HEK293 (cell line): ENCODE results near the gene CLK4.
A peak's percentile ranks its signal among the peaks of the same experiment; 100 is the strongest.

Experiments used
- CTCF ChIA-PET: fragments of 350-600 bp; formaldehyde crosslinking; extraction: SDS; loops from one replicate; lab custom pipeline; 2021; ENCODE audit warnings: antibody characterized with exemption; lab: Yijun Ruan, JAX
- POLR2A ChIA-PET: fragments of 300-600 bp; formaldehyde crosslinking; extraction: SDS; loops from one replicate; lab custom pipeline; 2020; ENCODE audit warnings: antibody characterized with exemption, inconsistent platforms; lab: Yijun Ruan, JAX
- H3K27ac ChIP-seq: fragments of 200-500 bp; sonication (Bioruptor generic); 2 replicates; pipeline ENCODE4 v1.5.1; 2014; ENCODE audit warnings: low read depth, low read length, control low read depth, inconsistent platforms; ENCODE audit errors: extremely low read depth
- H3K36me3 ChIP-seq, 2 experiments: fragments of 200-500 bp in 1 of 2; sonication (Bioruptor generic) in 1 of 2; 1 replicate in 1 of 2; 2 replicates in 1 of 2; pipeline ENCODE4 v1.5.1; 2014 to 2017; ENCODE audit warnings: inconsistent platforms in 2 of 2, low read length in 2 of 2; ENCODE audit not compliant: control insufficient read depth in 2 of 2, insufficient read depth in 1 of 2
- H3K4me1 ChIP-seq: fragments of 200-500 bp; sonication (Bioruptor generic); 2 replicates; pipeline ENCODE4 v1.5.1; 2014; ENCODE audit warnings: mild to moderate bottlenecking, low read length, inconsistent platforms; ENCODE audit not compliant: control insufficient read depth, insufficient read depth
- H3K4me3 ChIP-seq: 2 replicates; pipeline ENCODE4 v1.5.1; 2011; ENCODE audit warnings: low read depth, mild to moderate bottlenecking, control low read depth, low read length, moderate library complexity
- H3K9me3 ChIP-seq: fragments of 200-500 bp; sonication (Bioruptor generic); 2 replicates; pipeline ENCODE4 v1.5.1; 2014; ENCODE audit warnings: low read depth, low read length, inconsistent platforms; ENCODE audit not compliant: control insufficient read depth, insufficient read depth
- BCL6B ChIP-seq: fragments of 450-650 bp; formaldehyde crosslinking; IDR thresholded peaks from 2 replicates; pipeline ENCODE4 v1.5.1; 2017; ENCODE audit warnings: missing biosample characterization, missing genetic modification characterization
- INSM2 ChIP-seq: fragments of 450-650 bp; formaldehyde crosslinking; IDR thresholded peaks from 2 replicates; pipeline ENCODE4 v1.5.1; 2016; ENCODE audit warnings: missing biosample characterization, missing genetic modification characterization
- OSR2 ChIP-seq: fragments of 450-650 bp; formaldehyde crosslinking; IDR thresholded peaks from 2 replicates; pipeline ENCODE4 v1.5.1; 2016; ENCODE audit warnings: missing biosample characterization, missing genetic modification characterization
- REPIN1 ChIP-seq: fragments of 450-650 bp; formaldehyde crosslinking; IDR thresholded peaks from 2 replicates; pipeline ENCODE4 v1.5.1; 2017; ENCODE audit warnings: missing biosample characterization, missing genetic modification characterization, low read depth
- SETDB1 ChIP-seq: IDR thresholded peaks from one replicate; pipeline ENCODE4 v1.6.1; 2017; ENCODE audit warnings: mild to moderate bottlenecking, low read length, moderate library complexity, mixed read lengths; ENCODE audit not compliant: insufficient read length
- TRIM28 ChIP-seq: IDR thresholded peaks from 2 replicates; pipeline ENCODE4 v1.6.1; 2011; ENCODE audit warnings: low read length, control low read depth, borderline replicate concordance
- WT1 ChIP-seq: fragments of 450-650 bp; formaldehyde crosslinking; IDR thresholded peaks from 2 replicates; pipeline ENCODE4 v1.5.1; 2016; ENCODE audit warnings: missing biosample characterization, missing genetic modification characterization
- YY1 ChIP-seq: fragments of 450-650 bp; formaldehyde crosslinking; IDR thresholded peaks from 2 replicates; pipeline ENCODE4 v1.5.1; 2018; ENCODE audit warnings: missing biosample characterization, missing genetic modification characterization
- ZBTB48 ChIP-seq: fragments of 450-650 bp; formaldehyde crosslinking; IDR thresholded peaks from 2 replicates; pipeline ENCODE4 v1.5.1; 2016; ENCODE audit warnings: missing biosample characterization, missing genetic modification characterization
- ZBTB6 ChIP-seq: fragments of 450-650 bp; formaldehyde crosslinking; IDR thresholded peaks from 2 replicates; pipeline ENCODE4 v1.5.1; 2017; ENCODE audit warnings: missing biosample characterization, missing genetic modification characterization
- ZNF10 ChIP-seq: fragments of 450-650 bp; formaldehyde crosslinking; IDR thresholded peaks from 2 replicates; pipeline ENCODE4 v1.5.1; 2017; ENCODE audit warnings: missing biosample characterization, missing genetic modification characterization
- ZNF132 ChIP-seq: fragments of 450-650 bp; formaldehyde crosslinking; IDR thresholded peaks from 2 replicates; pipeline ENCODE4 v1.5.1; 2017; ENCODE audit warnings: missing biosample characterization, missing genetic modification characterization, borderline replicate concordance
- ZNF155 ChIP-seq: fragments of 450-650 bp; formaldehyde crosslinking; IDR thresholded peaks from 2 replicates; pipeline ENCODE4 v1.5.1; 2016; ENCODE audit warnings: missing biosample characterization, missing genetic modification characterization
- ZNF394 ChIP-seq: fragments of 450-650 bp; formaldehyde crosslinking; IDR thresholded peaks from 2 replicates; pipeline ENCODE4 v1.5.1; 2016; ENCODE audit warnings: missing biosample characterization, missing genetic modification characterization, mild to moderate bottlenecking, moderate library complexity, borderline replicate concordance
- ZNF398 ChIP-seq: fragments of 450-650 bp; formaldehyde crosslinking; IDR thresholded peaks from 2 replicates; pipeline ENCODE4 v1.5.1; 2017; ENCODE audit warnings: missing biosample characterization, missing genetic modification characterization
- ZNF585B ChIP-seq: fragments of 450-650 bp; formaldehyde crosslinking; IDR thresholded peaks from 2 replicates; pipeline ENCODE4 v1.5.1; 2016; ENCODE audit warnings: missing biosample characterization, missing genetic modification characterization
- ZNF610 ChIP-seq: fragments of 450-650 bp; formaldehyde crosslinking; IDR thresholded peaks from 2 replicates; pipeline ENCODE4 v1.5.1; 2016; ENCODE audit warnings: missing biosample characterization, missing genetic modification characterization, borderline replicate concordance
- ZNF624 ChIP-seq: fragments of 450-650 bp; formaldehyde crosslinking; IDR thresholded peaks from 2 replicates; pipeline ENCODE4 v1.5.1; 2017; ENCODE audit warnings: missing biosample characterization, missing genetic modification characterization
- ZNF677 ChIP-seq: fragments of 450-650 bp; IDR thresholded peaks from 2 replicates; pipeline ENCODE4 v1.5.0; 2018; ENCODE audit warnings: missing biosample characterization, mild to moderate bottlenecking, missing genetic modification characterization, moderate library complexity
- ZNF701 ChIP-seq: fragments of 450-650 bp; formaldehyde crosslinking; IDR thresholded peaks from 2 replicates; pipeline ENCODE4 v1.5.1; 2016; ENCODE audit warnings: missing biosample characterization, missing genetic modification characterization
- ZNF707 ChIP-seq: fragments of 450-650 bp; formaldehyde crosslinking; IDR thresholded peaks from 2 replicates; pipeline ENCODE4 v1.5.1; 2016; ENCODE audit warnings: missing biosample characterization, missing genetic modification characterization
- ZNF843 ChIP-seq: fragments of 450-650 bp; formaldehyde crosslinking; IDR thresholded peaks from 2 replicates; pipeline ENCODE4 v1.5.1; 2016; ENCODE audit warnings: missing biosample characterization, missing genetic modification characterization
- ZSCAN5A ChIP-seq: fragments of 450-650 bp; formaldehyde crosslinking; IDR thresholded peaks from 2 replicates; pipeline ENCODE4 v1.5.1; 2016; ENCODE audit warnings: missing biosample characterization, missing genetic modification characterization

Gene CLK4

GRCh38 chr5:178602752-178603151 lies 24.1 kb downstream of the CLK4 start:
- H3K36me3 ChIP-seq = peaks cover 68 to 74% of the 10 kb centered on the region in 2 experiments
- ChIA-PET POLR2A (no interaction called here), CTCF (no interaction called here)
- H3K9me3 ChIP-seq = no peaks in the 10 kb centered on the region
- no peaks in the 10 kb centered on the region for H3K4me1 ChIP-seq
- no peak overlapping the region for H3K4me3 ChIP-seq
- TF ChIP-seq ZNF677 (tag by site-specific recombination) (no peak), ZNF155 (tag by site-specific recombination) (no peak), ZNF624 (tag by site-specific recombination) (no peak), ZBTB6 (tag by site-specific recombination) (no peak), ZNF585B (no peak), ZNF701 (tag by site-specific recombination) (no peak)
- no peak overlapping the region for H3K27ac ChIP-seq

GRCh38 chr5:178595750-178596149 lies 31.1 kb downstream of the CLK4 start:
- POLR2A ChIA-PET = no interaction called here
- peaks cover 8 to 12% of the 10 kb centered on the region in 2 experiments for H3K36me3 ChIP-seq
- H3K4me1 ChIP-seq = no peaks in the 10 kb centered on the region
- CTCF ChIA-PET = interaction anchor here (0.6 to 1.4 kb wide), 2 partner anchors 316 to 588 kb away, joined by 3 to 4 read pairs; no protein-coding TSS in a partner anchor
- TF ChIP-seq ZNF707 (tag by site-specific recombination) = no peak
- TF ChIP-seq BCL6B = no peak
- no peak for TF ChIP-seq OSR2 (tag by site-specific recombination)
- TF ChIP-seq ZNF132 (tag by site-specific recombination) = no peak
- no peak for TF ChIP-seq ZNF624 (tag by site-specific recombination)
- no peak for TF ChIP-seq ZBTB48 (tag by site-specific recombination)
- no peak for TF ChIP-seq ZNF10 (tag by site-specific recombination)
- TF ChIP-seq ZNF843 (tag by site-specific recombination) = no peak
- no peak for TF ChIP-seq ZNF398 (tag by site-specific recombination)
- no peak for TF ChIP-seq SETDB1
- no peak for TF ChIP-seq ZSCAN5A (tag by site-specific recombination)
- H3K9me3 ChIP-seq = no peaks in the 10 kb centered on the region
- H3K4me3 ChIP-seq = no peak overlapping the region
- no peak overlapping the region for H3K27ac ChIP-seq

- POLR2A ChIA-PET = no interaction called here
- H3K9me3 ChIP-seq = no peaks in the 10 kb centered on the region
- no peak overlapping the region for H3K27ac ChIP-seq
- CTCF ChIA-PET = no interaction called here
- H3K4me1 ChIP-seq = no peaks in the 10 kb centered on the region
- peaks cover 4 to 11% of the 10 kb centered on the region in 2 experiments; a peak in 2 of 3 replicates for H3K36me3 ChIP-seq
- H3K4me3 ChIP-seq = no peak overlapping the region
- TF ChIP-seq ZNF610 (tag by site-specific recombination) (peak; percentile 9; the same call in 1 of the 2 replicates), ZNF394 (tag by site-specific recombination) (no peak), ZNF155 (tag by site-specific recombination) (no peak), TRIM28 (peak; percentile 46; the same call in 1 of the 2 replicates), YY1 (tag by site-specific recombination) (no peak), SETDB1 (peak; percentile 91), INSM2 (tag by site-specific recombination) (no peak), WT1 (no peak), REPIN1 (no peak)
Observed at GRCh38 chr5:178595150-178595549, 31.7 kb downstream of the CLK4 start.
